HepG2 (cell line): ENCODE measurements around the gene ABCC2. TPM values are rescaled to one million over a fixed set of nuclear protein-coding genes. Genes with fewer than 3 reads are reported as not detected.

Experiments
- ATAC-seq: fragments of 200-7000 bp; cut with Tn5 transposase; 3 replicates; pipeline ENCODE4 v1.9.1; 2020; ENCODE audit warnings: mild to moderate bottlenecking, moderate library complexity
- BruUV-seq: library from RNA; stranded (reverse); fragments of 400-500 nt; replicated peaks from 2 replicates; lab custom pipeline; 2021; lab: Mats Ljungman, UMichigan
- CTCF ChIA-PET: fragments of 300-600 bp; formaldehyde crosslinking; extraction: SDS; loops from one replicate; lab custom pipeline; 2021; ENCODE audit warnings: low total read pairs, inconsistent platforms, low intra/inter-chr PET ratio; lab: Yijun Ruan, JAX
- POLR2A ChIA-PET: fragments of 350-600 bp; sonication (Branson Sonifier 250); formaldehyde crosslinking; loops from one replicate; lab custom pipeline; 2020; ENCODE audit warnings: antibody characterized with exemption, inconsistent platforms; lab: Yijun Ruan, JAX
- DNase-seq: peaks from one replicate; pipeline ENCODE4 v3.0.0-alpha.2; 2015; ENCODE audit warnings: low spot score
- FAIRE-seq: peaks from 3 replicates; lab custom pipeline; 2011; peaks lifted over from hg19 to GRCh38; lab: Jason Lieb, UNC
- H2AFZ ChIP-seq: one replicate; pipeline ENCODE4 v1.6.1; 2011; ENCODE audit warnings: low read length, inconsistent platforms
- H3K27ac ChIP-seq: fragments of 300-600 bp; 3 replicates; pipeline ENCODE4 v1.8.0; 2011; ENCODE audit warnings: mixed run types, mild to moderate bottlenecking, mixed read lengths, low read length, inconsistent platforms; ENCODE audit not compliant: insufficient read depth; ENCODE audit errors: extremely low read length
- H3K27me3 ChIP-seq, 2 experiments: fragments of 200-600 bp in 1 of 2; 2 replicates in 1 of 2; 3 replicates in 1 of 2; pipeline versions ENCODE4 v1.6.0 to v1.8.0; 2011; ENCODE audit warnings: low read length in 2 of 2, mild to moderate bottlenecking in 2 of 2, moderate library complexity in 2 of 2, inconsistent platforms in 1 of 2; ENCODE audit not compliant: insufficient read depth in 2 of 2, control insufficient read depth in 1 of 2
- H3K36me3 ChIP-seq, 2 experiments: fragments of 200-600 bp in 1 of 2; replicated peaks in 1 of 2; 2 replicates in 1 of 2; 3 replicates in 1 of 2; pipeline versions ENCODE4 v1.5.1 to v1.8.0; 2011; ENCODE audit warnings: low read length in 2 of 2, inconsistent platforms in 1 of 2; ENCODE audit not compliant: insufficient read depth in 2 of 2, control insufficient read depth in 1 of 2
- H3K4me1 ChIP-seq: 2 replicates; pipeline ENCODE4 v1.5.1; 2012; ENCODE audit warnings: low read length, inconsistent platforms; ENCODE audit not compliant: insufficient read depth
- H3K4me2 ChIP-seq: 2 replicates; pipeline ENCODE4 v1.6.0; 2011; ENCODE audit warnings: low read depth, low read length, inconsistent platforms
- H3K4me3 ChIP-seq, 3 experiments: fragments of 200-600 bp in 1 of 3; sonication (generic), shearing (Covaris generic) in 1 of 3; replicated peaks in 1 of 3; 2 replicates each; pipeline ENCODE4 v1.5.1; 2011 to 2016; ENCODE audit warnings: low read length in 3 of 3, inconsistent platforms in 2 of 3, low read depth in 2 of 3, mild to moderate bottlenecking in 2 of 3, control low read depth in 1 of 3, mixed read lengths in 1 of 3; ENCODE audit not compliant: insufficient read depth in 1 of 3
- H3K79me2 ChIP-seq: one replicate; pipeline ENCODE4 v1.6.1; 2011; ENCODE audit warnings: low read length, inconsistent platforms; ENCODE audit not compliant: insufficient read depth
- H3K9ac ChIP-seq: 2 replicates; pipeline ENCODE4 v1.6.0; 2011; ENCODE audit warnings: mild to moderate bottlenecking, low read depth, low read length, inconsistent platforms; ENCODE audit not compliant: insufficient read depth
- H3K9me3 ChIP-seq: 2 replicates; pipeline ENCODE4 v1.5.1; 2012; ENCODE audit warnings: mild to moderate bottlenecking, low read length
- H4K20me1 ChIP-seq: 2 replicates; pipeline ENCODE4 v1.6.0; 2011; ENCODE audit warnings: inconsistent platforms, mild to moderate bottlenecking, low read length, moderate library complexity; ENCODE audit not compliant: insufficient read depth
- ATF3 ChIP-seq: sonication (generic); formaldehyde crosslinking; IDR thresholded peaks from 2 replicates; pipeline ENCODE4 v1.4.0; 2020; ENCODE audit warnings: missing genetic modification reagents
- DPF2 ChIP-seq: sonication (generic); formaldehyde crosslinking; IDR thresholded peaks from 2 replicates; pipeline ENCODE4 v1.4.0; 2020; ENCODE audit warnings: mild to moderate bottlenecking, low read depth, missing genetic modification reagents, borderline replicate concordance
- HNRNPL ChIP-seq: fragments of 200-400 bp; formaldehyde crosslinking; IDR thresholded peaks from 2 replicates; pipeline ENCODE4 v1.6.1; 2017; ENCODE audit warnings: mild to moderate bottlenecking, low read depth, low read length
- ZBTB37 ChIP-seq: sonication (generic); formaldehyde crosslinking; IDR thresholded peaks from 2 replicates; pipeline ENCODE4 v1.4.0; 2020; ENCODE audit warnings: mild to moderate bottlenecking, missing genetic modification reagents
- ZBTB40 ChIP-seq, 2 experiments: fragments of 450-650 bp in 1 of 2; sonication (generic) in 1 of 2; formaldehyde crosslinking in 1 of 2; IDR thresholded peaks; 2 replicates each; pipeline versions ENCODE4 v1.6.1 to v1.8.0; 2016 to 2022; ENCODE audit warnings: antibody characterized with exemption in 1 of 2, mild to moderate bottlenecking in 1 of 2, missing genetic modification reagents in 1 of 2
- ZNF180 ChIP-seq: sonication (generic); formaldehyde crosslinking; IDR thresholded peaks from 2 replicates; pipeline ENCODE4 v1.4.0; 2020; ENCODE audit warnings: low read depth, missing genetic modification reagents, borderline replicate concordance
- ZNF296 ChIP-seq: sonication (generic); formaldehyde crosslinking; conservative IDR thresholded peaks from 2 replicates; pipeline ENCODE4 v1.5.0; 2020; ENCODE audit warnings: mild to moderate bottlenecking, missing genetic modification reagents
- ZNF34 ChIP-seq: sonication (generic); formaldehyde crosslinking; IDR thresholded peaks from 2 replicates; pipeline ENCODE4 v1.4.0; 2020; ENCODE audit warnings: mild to moderate bottlenecking, missing genetic modification reagents, borderline replicate concordance
- ZNF816 ChIP-seq: sonication (generic); formaldehyde crosslinking; IDR thresholded peaks from 2 replicates; pipeline ENCODE4 v1.8.0; 2022; ENCODE audit warnings: missing genetic modification reagents, mild to moderate bottlenecking, borderline replicate concordance
- WGBS: methylation state at CpG from one replicate; pipeline ENCODE4 v1.1.6; 2017; ENCODE audit warnings: low lambda C conversion rate; 5-methylcytosine and 5-hydroxymethylcytosine counted together
- in situ Hi-C: cut with HindIII; loops from 2 replicates; pipeline ENCODE4 v1.10.0; 2017; ENCODE audit warnings: low pct_unique_long_range_greater_than_20kb; ENCODE audit not compliant: extremely low pct_ligation_motif_present
- intact Hi-C: fragments of 100-400 bp; cut with micrococcal nuclease; formaldehyde crosslinking; loops from one replicate; pipeline ENCODE4 v1.10.0; 2022; ENCODE audit not compliant: unreplicated experiment
- polyA plus RNA-seq, 8 experiments: library from polyadenylated mRNA; depleted of rRNA in 3 of 8; stranded (reverse) in 7 of 8; unstranded in 1 of 8; fragments of >200 nt; fragmentation: Illumina TruSeq in 4 of 8; extraction: Trizol in 4 of 8; gene quantifications; 2 replicates each; pipeline versions ENCODE4 v1.2.1 to v1.2.3, GENCODE V29; 2011 to 2016; ENCODE audit warnings: low read depth in 4 of 8, missing spikeins in 1 of 8, mixed read lengths in 1 of 8; ENCODE audit not compliant: insufficient read depth in 1 of 8
- total RNA-seq, 5 experiments: library from RNA; depleted of rRNA; stranded (reverse); fragments of >200 nt; fragmentation: Illumina TruSeq; extraction: Trizol; gene quantifications; 2 replicates each; pipeline ENCODE4 v1.2.3, GENCODE V29; 2016; ENCODE audit warnings: low read depth in 1 of 5

ABCC2 gene
- total and polyA plus RNA-seq, 2 of the 13 experiments (the other 11 are each of a cell fraction or from before 2014, with no cell fraction given): 181 to 497 TPM

GRCh38 chr10:99827936-99828335, 45.5 kb downstream of the ABCC2 start:
- no peak overlapping the region for H3K4me2 ChIP-seq
- ATAC-seq (no peak), DNase-seq (no peak), FAIRE-seq (no peak)
- H3K4me1 ChIP-seq: no peaks in the 10 kb centered on the region
- no peaks in the 10 kb centered on the region for H3K79me2 ChIP-seq
- POLR2A ChIA-PET: no interaction called here
- H3K9ac ChIP-seq: no peak overlapping the region
- H3K9me3 ChIP-seq: no peaks in the 10 kb centered on the region
- WGBS: 95% methylated on average over 3 of the region's 3 CpGs
- in situ Hi-C loops: no loop called here
- peaks cover 30 to 52% of the 10 kb centered on the region in 2 experiments for H3K36me3 ChIP-seq
- no peak overlapping the region for H3K4me3 ChIP-seq
- H2AFZ ChIP-seq: no peak overlapping the region
- no peak overlapping the region for H3K27ac ChIP-seq
- TF ChIP-seq ZNF34 (CRISPR knock-in tag) (no peak), ZBTB40 (IDR thresholded peaks at IDR 0.05) (no peak), ZBTB40 (CRISPR knock-in tag; IDR thresholded peaks at IDR 0.05) (no peak), DPF2 (CRISPR knock-in tag) (no peak), HNRNPL (no peak), ZNF296 (CRISPR knock-in tag) (no peak), ATF3 (CRISPR knock-in tag) (no peak), ZNF180 (no peak), ZBTB37 (CRISPR knock-in tag) (no peak), ZNF816 (CRISPR knock-in tag) (no peak)
- CTCF ChIA-PET: no interaction called here
- no peaks in the 10 kb centered on the region; the same call in 1 of the 2 replicates for H4K20me1 ChIP-seq
- no TSS peak for BruUV-seq
- H3K27me3 ChIP-seq: no peaks in the 10 kb centered on the region
- intact Hi-C loops: no loop called here
